ENCODE results near the gene MYO1D. TPM values are rescaled to one million over a fixed set of nuclear protein-coding genes. Genes with fewer than 3 reads are reported as not detected.

Gene MYO1D
- total and polyA plus RNA-seq, 2 of the 13 experiments (the other 11 are each of a cell fraction or from before 2014, with no cell fraction given): 13.2 to 17.3 TPM

GRCh38 chr17:32461498-32461852 is 415.4 kb downstream of the MYO1D start (continued):
- no peak for TF ChIP-seq ZBTB34 (CRISPR knock-in tag; IDR thresholded peaks at IDR 0.05)
- TF ChIP-seq GABPA (IDR thresholded peaks at IDR 0.05; ENCODE audit: low read depth, low read length): no peak
- TF ChIP-seq GABPA (CRISPR knock-in tag; IDR thresholded peaks at IDR 0.05; ENCODE audit: low read depth): no peak

GRCh38 chr17:32460054-32460453 is 416.9 kb downstream of the MYO1D start:
- no peak for FAIRE-seq
- ChIA-PET CTCF (ENCODE audit: low intra/inter-chr PET ratio, low total read pairs) (no interaction called here), POLR2A (no interaction called here)
- no peaks in the 10 kb centered on the region for H3K4me1 ChIP-seq (ENCODE audit: insufficient read depth, low read length)
- DNase-seq (ENCODE audit: low spot score): no peak
- H3K27me3 ChIP-seq (ENCODE audit: control insufficient read depth in 1 of 2, insufficient read depth in 2 of 2, low read length in 2 of 2): no peaks in the 10 kb centered on the region
- H3K36me3 ChIP-seq (replicated peaks in 1 of 2; ENCODE audit: control insufficient read depth in 1 of 2, insufficient read depth in 2 of 2, low read length in 2 of 2): peaks cover 14 to 73% of the 10 kb centered on the region in 2 experiments
- in situ Hi-C loops (cut with HindIII; ENCODE audit: extremely low pct_ligation_motif_present, low pct_unique_long_range_greater_than_20kb) (no loop called here), intact Hi-C loops (cut with micrococcal nuclease; ENCODE audit: unreplicated experiment) (no loop called here)
- ATAC-seq: no peak
- no peak overlapping the region for H3K27ac ChIP-seq (ENCODE audit: extremely low read length, insufficient read depth, low read length)
- H3K9ac ChIP-seq (ENCODE audit: insufficient read depth, low read depth, low read length): no peak overlapping the region
- H3K4me3 ChIP-seq (replicated peaks in 1 of 3; ENCODE audit: insufficient read depth in 1 of 3, low read depth in 2 of 3, low read length in 3 of 3): no peak overlapping the region
- peaks cover 20% of the 10 kb centered on the region for H3K79me2 ChIP-seq (ENCODE audit: insufficient read depth, low read length)
- no peak for TF ChIP-seq ZNF570 (CRISPR knock-in tag; IDR thresholded peaks at IDR 0.05; ENCODE audit: borderline replicate concordance)
- no peak for TF ChIP-seq NFIC (IDR thresholded peaks at IDR 0.05; ENCODE audit: low read length)
- H3K9me3 ChIP-seq (ENCODE audit: low read length): no peaks in the 10 kb centered on the region
- H2AFZ ChIP-seq (ENCODE audit: low read length): no peak overlapping the region
- H3K4me2 ChIP-seq (ENCODE audit: low read depth, low read length): no peak overlapping the region
- WGBS (ENCODE audit: low lambda C conversion rate): 97% methylated on average over 4 of the region's 4 CpGs
- no TSS peak for BruUV-seq (replicated peaks)
- peaks cover 15% of the 10 kb centered on the region for H4K20me1 ChIP-seq (ENCODE audit: insufficient read depth, low read length)

- in situ Hi-C loops (cut with HindIII; ENCODE audit: extremely low pct_ligation_motif_present, low pct_unique_long_range_greater_than_20kb): no loop called here
- no peaks in the 10 kb centered on the region for H3K27me3 ChIP-seq (ENCODE audit: control insufficient read depth in 1 of 2, insufficient read depth in 2 of 2, low read length in 2 of 2)
- H3K4me2 ChIP-seq (ENCODE audit: low read depth, low read length): no peak overlapping the region
- ATAC-seq (no peak), FAIRE-seq (no peak), DNase-seq (ENCODE audit: low spot score) (no peak)
- H3K9me3 ChIP-seq (ENCODE audit: low read length): no peaks in the 10 kb centered on the region
- ChIA-PET CTCF (ENCODE audit: low intra/inter-chr PET ratio, low total read pairs) (no interaction called here), POLR2A (no interaction called here)
- no peak overlapping the region for H2AFZ ChIP-seq (ENCODE audit: low read length)
- peaks cover 22% of the 10 kb centered on the region for H3K79me2 ChIP-seq (ENCODE audit: insufficient read depth, low read length)
- no peaks in the 10 kb centered on the region for H3K4me1 ChIP-seq (ENCODE audit: insufficient read depth, low read length)
- peaks cover 13 to 77% of the 10 kb centered on the region in 2 experiments for H3K36me3 ChIP-seq (replicated peaks in 1 of 2; ENCODE audit: control insufficient read depth in 1 of 2, insufficient read depth in 2 of 2, low read length in 2 of 2)
- BruUV-seq (replicated peaks): no TSS peak
- H3K4me3 ChIP-seq (replicated peaks in 1 of 3; ENCODE audit: insufficient read depth in 1 of 3, low read depth in 2 of 3, low read length in 3 of 3): no peak overlapping the region
- peaks cover 15% of the 10 kb centered on the region for H4K20me1 ChIP-seq (ENCODE audit: insufficient read depth, low read length)
- no peak overlapping the region for H3K9ac ChIP-seq (ENCODE audit: insufficient read depth, low read depth, low read length)
- intact Hi-C loops (cut with micrococcal nuclease; ENCODE audit: unreplicated experiment): no loop called here
- no peak overlapping the region for H3K27ac ChIP-seq (ENCODE audit: extremely low read length, insufficient read depth, low read length)
- TF ChIP-seq SMARCC2 (IDR thresholded peaks at IDR 0.05) (no peak), NRL (CRISPR knock-in tag; IDR thresholded peaks at IDR 0.05; ENCODE audit: borderline replicate concordance) (no peak), FOSL2 (CRISPR knock-in tag; IDR thresholded peaks at IDR 0.05) (no peak), HMGXB4 (CRISPR knock-in tag; IDR thresholded peaks at IDR 0.05; ENCODE audit: borderline replicate concordance in 1 of 2, low read depth in 1 of 2) (no peak), POLR2AphosphoS2 (IDR thresholded peaks at IDR 0.05; ENCODE audit: low read depth, low read length) (no peak), ZNF230 (CRISPR knock-in tag; IDR thresholded peaks at IDR 0.05) (no peak), SMC3 (IDR thresholded peaks at IDR 0.05; ENCODE audit: low read length) (no peak), POLR2A (IDR thresholded peaks at IDR 0.05; ENCODE audit: insufficient read depth in 1 of 2, low read depth in 2 of 2, low read length in 2 of 2) (no peak)
These were observed 418.6 kb downstream of the MYO1D start for GRCh38 chr17:32458371-32458770.

Data from HepG2 (cell line).